ENCODE data around the gene TEX48.

DNA sequence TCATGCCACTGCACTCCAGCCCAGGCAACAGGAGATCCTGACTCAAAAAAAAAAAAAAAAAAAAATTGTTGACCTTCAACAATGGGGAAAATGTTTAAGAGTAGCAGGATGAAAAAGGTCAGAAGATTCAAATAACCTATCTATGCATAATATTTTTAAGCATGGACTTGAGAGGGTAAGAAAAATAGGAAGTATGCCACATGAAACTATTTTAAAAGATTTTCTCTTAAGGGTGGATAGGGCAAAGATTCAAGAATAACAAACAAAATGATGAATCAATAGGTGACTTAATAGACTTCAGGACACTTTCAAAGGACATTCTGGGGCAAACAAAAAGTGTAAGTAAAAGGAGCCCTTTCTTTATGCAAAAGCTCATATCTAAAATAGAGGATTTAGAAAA is 3.2 kb downstream of the TEX48 start:
- TF ChIP-seq POLR2A (IDR thresholded peaks at IDR 0.05) (no peak), CTCF (IDR thresholded peaks at IDR 0.05) (no peak)

Measured in lower leg skin (tissue), 3 donors.